Activated T-cell treated with anti-CD3 and anti-CD28 coated beads, Interleukin-2, amount 50 U/mL, for 48 hours (primary cell): ENCODE measurements around the gene RAB44.

Source experiments
- DNase-seq, 2 experiments: peaks; one replicate each; pipeline ENCODE4 v3.0.0-alpha.2; 2020

Gene RAB44

DNA sequence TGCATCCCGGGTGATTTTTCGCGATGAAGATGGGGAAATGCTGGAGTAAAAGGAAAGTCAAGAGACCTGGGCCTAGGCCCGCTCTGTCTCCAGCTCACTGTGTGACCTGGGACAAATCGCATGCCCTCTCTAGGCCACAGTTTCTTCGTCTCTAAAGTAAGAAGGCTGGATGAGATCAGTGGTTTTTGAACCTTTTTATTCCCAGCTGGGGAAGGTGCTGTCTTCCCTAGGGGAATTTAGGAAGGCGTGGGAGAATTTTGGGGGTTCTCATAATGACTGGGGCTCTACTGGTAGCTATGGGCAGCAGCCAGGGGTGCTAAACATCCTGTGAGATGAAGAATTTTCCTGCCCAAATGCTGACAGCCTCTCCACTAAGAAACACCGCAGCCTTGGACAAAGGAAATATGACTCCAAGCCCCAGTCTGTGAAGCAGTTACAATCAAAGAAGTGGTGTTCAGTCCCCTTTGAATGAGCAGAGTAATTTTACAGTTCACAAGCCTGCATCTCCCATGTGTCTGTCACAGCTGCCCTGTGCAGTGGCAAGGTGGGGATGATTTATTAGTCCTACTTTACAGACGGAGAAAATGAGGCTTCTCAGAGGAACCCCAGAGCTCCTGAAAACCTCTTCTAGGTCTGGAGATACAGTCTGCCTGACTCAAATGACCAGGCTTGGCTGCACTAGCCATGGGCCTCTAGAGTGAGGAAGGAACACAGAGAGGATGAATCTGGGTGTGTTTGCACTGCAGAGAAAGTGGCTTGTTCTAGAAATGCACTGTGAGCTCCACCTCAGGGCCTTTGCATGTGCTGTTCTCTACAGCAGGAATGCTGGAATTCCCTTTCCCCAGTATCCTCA lies 57.2 kb downstream of the RAB44 start:
- DNase-seq = no peak

DNA sequence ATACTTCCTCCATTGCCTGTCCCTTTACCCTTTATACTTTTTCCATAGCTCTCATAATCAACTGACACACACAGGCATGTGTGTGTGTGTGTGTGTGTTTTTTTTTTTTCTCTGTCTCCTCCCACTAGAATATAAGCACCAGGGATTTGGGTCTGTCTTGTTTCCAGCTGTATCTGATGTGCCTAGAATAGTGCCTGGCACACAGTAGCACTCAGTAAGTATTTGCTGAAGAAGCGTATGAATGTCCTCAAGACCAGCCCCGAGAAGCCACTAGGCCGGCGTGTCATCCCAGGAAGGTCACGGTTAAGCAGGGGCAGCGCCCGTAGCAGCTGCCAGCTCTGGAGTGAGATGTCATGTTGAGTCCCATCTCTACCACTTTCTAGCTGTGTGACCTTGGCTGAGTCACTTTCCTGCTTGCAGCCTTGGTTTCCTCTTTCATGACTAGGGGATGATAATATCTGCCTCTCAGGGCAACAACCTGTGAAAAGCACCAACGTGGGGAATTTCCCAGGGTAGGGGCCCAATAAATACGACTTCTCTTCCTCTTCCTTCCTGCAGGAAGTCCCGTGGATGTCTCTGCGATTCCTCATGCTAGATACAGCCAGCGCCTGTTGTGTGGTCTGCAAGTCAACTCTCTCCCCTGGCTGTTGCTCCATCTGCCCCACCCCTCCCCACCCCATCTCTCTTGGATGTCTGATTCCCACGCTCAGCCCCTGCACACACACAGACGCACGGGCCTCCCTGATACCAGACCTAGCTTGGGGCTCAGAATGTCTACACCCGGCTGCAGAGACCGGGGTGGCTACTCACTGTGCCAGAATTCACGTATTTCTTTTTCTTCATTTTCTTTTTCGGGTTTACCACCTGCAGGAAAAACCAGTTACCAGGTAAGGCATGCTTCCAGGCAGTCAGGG lies 58.1 kb downstream of the RAB44 start:
- peak; percentile 78 to 84 for DNase-seq

DNA sequence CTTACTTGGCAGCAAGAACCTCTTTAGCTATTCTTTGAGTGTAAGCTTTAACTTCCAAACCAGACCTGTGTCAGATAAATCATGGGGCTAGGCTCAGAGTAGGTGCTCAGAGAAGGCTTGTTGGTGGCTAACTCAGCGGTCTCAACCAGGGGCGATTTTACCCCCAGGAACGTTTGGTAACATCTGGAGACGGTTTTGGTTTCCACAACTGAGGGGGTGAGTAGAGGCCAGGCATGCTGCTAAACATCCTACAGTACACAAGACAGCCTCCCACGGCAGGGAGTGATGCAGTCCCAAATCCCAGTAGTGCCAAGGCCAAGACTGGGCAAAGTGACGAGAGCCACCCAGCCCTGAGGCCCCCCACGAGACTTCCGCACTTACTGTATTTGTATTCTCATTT lies 59.2 kb downstream of the RAB44 start:
- DNase-seq = no peak

DNA sequence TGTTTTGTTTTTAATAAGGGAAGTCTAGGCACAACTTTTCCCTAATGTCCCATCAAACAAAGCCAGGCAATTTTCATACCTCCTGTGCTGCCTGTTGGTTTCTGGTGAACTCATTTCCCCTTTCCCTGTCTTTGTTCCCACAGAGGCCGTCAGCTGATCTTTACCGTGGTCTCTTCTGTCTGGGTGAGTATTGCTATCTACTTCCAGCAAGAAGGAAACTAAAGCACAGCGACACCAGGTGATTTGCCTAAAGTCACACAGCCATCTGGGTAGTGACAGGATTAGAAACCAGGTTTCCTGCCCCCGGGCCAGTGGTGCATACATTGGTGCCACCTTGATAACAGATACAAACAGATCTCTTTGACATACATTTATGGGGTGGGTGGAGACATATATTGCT lies 59.6 kb downstream of the RAB44 start:
- peak in 1 of 2 experiments; percentile 37 for DNase-seq

DNA sequence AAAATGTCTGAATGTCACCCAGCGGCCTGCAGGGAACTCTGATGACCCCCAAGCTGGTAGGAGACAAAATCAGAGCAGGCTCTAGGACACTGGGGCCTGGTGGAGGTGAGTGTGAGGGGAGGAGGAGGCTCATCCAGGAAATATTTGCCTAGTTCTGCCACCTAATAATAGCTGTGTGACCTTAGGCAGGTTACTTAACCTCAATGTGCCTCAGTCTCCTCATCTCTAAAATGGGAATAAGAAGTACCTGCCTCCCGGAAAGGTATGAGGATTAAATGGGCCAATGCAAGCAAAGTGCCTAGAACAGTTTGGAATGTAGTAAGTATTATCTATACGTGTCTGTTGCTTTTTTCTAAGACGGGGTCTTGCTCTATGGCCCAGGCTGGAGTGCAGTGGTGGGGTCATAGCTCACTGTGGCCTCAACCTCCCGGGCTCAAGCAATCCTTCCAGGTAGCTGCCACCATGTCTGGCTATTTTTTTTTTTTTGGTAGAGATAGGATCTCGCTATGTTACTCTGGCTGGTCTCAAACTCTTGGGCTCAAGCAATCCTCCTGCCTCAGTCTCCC lies 60.4 kb downstream of the RAB44 start:
- no peak for DNase-seq

DNA sequence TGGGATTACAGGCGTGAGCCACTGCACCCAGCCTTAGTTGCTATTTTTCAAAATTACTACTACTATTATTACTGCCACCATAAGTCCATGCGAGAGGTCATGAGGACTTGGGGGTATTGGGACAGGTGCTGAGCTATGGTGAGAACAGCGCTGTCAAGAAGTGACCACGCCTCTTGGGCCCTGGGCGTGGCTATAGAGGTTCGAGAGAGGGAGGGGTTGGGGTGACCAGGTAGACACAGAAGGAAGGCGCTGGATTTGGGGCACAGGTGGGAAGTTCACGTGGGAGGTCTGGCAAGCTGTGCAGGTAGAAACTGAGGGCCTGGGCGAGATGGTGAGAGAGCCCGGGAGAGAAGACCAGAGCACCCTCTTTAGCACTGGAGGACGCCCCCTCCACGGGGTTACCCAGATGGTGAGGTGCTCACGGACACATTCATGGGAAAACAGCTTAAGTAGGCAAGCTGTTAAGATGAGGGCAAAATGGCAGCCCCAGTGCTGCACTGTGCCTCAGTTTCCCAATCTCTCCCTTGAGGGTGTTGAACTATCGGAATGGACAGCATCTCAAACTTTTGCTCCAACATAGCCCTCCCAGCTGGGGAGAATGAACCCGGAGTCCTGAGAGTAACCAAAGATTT lies 61.0 kb downstream of the RAB44 start:
- DNase-seq = peak in 1 of 2 experiments; percentile 27

DNA sequence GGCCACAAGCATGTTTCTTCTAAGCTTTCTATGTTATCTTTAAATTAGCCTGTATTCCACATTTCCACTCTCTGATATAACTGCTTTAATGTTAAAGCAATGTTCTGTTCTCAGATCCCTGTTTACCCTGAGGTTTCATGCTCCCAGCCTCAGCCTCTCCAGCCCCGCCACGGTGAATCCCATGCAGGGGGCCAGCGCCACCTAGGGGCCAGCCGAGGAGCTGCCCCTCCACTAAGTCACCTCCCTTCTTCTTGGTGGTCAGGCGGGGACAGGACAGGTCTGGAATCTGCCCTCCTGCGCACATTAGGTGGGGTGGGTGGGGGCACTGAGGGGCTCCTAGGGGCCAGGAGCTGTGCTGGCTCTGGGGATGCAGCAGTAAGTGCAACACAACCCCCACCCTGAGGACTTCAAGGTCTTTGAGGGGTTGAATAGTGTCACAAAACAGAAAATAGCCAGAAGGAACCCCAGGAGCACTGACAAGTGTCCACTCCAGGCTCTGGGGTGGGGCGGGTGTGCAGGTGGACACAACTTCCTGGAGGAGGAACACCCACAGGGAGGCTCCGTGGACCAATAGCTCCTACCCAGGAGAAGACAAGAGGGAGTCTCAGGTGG lies 61.6 kb downstream of the RAB44 start:
- peak; percentile 84 to 88 for DNase-seq

DNA sequence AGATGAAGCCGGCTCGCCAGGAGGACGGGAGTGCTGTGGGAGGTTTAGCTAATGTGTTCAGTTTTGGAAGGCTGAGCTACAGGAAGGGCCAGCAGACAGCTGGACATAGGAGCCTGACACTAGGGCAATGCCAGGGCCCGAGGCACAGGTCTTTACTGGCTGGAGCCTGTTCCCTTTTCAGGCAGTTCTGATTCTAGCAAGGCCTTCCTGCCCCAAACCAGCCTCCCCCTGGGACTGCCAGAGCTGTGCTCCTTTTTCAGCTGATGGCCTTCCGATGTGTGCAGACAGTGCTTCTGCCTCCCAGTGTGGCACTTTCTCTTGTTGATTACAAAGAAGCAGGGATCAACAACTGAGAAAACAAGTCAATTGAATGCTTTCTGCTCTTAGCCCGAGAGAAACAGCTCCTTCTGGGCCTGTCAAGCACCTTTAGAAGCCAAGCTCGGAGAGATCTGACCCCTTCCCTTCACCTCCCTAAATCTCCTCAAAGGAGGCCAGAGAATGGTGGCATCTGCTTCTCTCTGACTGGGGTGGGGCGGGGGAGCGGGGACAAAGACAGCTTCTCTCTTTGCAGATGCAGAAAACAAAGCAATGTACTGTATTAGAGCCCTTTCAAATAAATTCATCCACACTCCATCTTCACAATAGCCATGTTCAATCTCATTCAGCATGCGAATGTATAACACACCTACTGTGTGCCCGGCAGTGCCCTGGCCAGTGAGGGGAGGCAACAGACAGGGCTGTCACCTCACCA lies 63.2 kb downstream of the RAB44 start:
- DNase-seq = no peak

DNA sequence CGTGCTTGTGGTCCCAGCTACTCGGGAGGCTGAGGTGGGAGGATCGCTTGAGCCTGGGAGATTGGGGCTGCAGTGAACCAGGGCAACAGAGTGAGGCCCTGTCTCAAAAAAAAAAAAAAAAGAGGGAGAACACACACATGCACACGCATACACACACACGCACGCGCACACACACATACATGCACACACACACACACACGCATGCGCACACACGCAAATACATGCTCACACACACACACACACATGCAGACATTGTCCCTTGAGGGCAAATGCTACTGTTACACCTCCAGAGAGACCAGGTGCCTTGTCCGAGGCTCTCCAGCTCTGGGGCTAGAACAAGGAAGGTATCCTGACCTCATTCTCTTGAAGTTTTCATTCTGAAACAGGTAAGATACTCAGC lies 64.5 kb downstream of the RAB44 start:
- no peak for DNase-seq

DNA sequence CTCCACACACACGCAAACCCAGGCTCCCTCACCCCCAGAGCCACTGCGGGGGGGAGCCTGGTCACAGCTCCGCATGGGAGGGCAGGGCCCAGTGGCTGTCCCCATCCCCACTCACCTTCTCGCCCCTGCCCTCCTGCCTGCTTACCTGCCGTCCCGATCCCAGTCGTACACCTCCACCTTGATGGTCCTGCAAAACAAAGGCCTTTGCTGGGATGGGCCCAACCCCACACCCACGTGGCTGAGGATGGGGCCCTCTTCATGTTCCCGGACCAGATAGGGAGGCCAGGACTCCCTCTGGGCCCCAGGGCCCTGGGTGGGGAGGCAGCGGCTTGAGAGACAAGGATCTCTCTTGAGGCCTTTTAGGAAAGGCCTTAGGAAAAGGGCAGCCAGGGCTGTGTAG lies 67.6 kb downstream of the RAB44 start:
- DNase-seq = no peak

DNA sequence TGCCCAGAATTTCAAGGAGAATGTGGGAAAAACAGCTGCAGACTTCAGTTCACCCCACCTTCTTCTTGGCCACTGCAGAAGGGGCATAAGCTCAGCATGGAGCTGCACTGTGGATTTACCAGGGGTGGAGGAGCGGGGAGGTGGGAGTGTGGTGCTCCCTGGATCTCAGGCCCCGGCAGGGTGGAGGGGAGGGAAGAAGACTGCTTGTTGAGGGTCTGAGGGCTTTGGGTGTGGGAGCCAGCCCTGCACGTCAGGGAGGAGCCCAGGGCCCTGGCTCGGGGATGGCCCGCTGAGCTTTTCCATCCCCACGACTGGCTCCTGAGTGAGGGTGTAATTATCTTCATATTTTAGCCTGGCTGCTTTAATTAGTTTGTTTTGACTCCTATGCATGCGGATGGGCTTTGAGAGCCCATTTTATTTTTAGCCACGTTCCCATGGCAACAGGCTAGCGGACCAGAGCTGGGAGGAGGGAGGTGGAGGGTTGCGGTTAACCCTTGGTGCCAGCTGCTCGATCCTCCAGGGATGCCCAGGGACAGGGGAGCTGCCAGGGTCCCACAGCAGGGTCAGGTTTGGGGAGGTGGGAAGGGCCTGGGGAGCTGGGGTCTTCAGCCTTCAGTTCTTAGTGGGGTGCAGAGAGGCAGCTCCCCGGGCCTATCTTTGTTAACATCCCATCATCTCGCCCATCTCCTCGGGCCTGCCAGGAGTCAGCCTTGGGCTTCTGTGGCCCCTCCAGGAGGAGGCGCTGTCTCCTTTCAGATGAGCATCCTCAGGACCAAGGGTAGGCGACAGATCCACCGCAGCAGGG lies 68.2 kb downstream of the RAB44 start:
- peak; percentile 87 to 89 for DNase-seq

DNA sequence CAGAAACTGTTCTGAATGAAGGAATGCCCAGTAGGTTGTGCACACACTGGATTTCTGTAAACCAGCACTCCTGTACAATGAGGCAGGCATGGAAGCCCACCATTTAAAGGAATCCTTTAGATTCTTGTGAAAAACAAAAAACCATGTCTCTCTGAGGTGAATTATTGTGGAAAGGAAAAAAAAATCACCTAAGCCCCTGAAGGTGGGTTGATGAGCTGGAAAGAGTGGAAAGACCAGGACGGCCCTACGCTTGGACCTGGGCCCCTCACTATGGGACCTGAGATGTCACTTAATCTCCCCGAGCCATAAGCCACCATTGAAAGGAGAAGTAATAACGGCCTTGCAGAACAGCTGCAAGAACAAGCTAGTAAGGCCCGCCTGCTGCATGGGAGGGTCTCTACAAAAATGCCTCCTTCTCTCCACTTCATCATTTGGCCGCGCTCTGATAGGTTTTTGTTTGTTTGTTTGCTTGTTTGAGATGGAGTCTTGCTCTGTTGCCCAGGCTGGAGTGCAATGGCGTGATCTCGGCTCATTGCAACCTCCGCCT lies 68.8 kb downstream of the RAB44 start:
- DNase-seq = no peak

DNA sequence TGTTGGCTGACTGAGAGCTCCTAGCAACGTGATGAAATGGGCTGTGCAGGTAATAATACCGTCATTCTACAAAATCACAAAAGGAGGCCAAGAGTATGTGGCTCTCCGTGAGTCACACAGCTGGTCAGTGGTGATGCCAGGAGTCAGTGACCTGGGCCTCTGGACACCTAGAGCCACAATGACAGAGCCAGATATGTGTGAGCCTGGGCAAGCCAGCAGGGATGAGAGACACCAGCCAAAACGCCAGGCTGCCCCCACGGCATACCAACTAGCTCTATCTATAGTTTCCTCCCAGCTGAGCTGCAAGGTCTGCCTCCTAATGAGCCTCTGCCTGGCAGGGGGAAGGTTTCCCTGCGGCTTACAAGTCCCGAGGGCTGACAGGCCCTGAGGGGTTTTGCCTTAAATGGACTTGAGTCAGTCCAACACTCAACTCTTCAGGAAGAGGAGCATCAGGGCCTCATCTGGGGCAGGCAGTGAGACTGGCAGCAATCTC lies 71.6 kb downstream of the RAB44 start:
- peak; percentile 46 to 47 for DNase-seq

DNA sequence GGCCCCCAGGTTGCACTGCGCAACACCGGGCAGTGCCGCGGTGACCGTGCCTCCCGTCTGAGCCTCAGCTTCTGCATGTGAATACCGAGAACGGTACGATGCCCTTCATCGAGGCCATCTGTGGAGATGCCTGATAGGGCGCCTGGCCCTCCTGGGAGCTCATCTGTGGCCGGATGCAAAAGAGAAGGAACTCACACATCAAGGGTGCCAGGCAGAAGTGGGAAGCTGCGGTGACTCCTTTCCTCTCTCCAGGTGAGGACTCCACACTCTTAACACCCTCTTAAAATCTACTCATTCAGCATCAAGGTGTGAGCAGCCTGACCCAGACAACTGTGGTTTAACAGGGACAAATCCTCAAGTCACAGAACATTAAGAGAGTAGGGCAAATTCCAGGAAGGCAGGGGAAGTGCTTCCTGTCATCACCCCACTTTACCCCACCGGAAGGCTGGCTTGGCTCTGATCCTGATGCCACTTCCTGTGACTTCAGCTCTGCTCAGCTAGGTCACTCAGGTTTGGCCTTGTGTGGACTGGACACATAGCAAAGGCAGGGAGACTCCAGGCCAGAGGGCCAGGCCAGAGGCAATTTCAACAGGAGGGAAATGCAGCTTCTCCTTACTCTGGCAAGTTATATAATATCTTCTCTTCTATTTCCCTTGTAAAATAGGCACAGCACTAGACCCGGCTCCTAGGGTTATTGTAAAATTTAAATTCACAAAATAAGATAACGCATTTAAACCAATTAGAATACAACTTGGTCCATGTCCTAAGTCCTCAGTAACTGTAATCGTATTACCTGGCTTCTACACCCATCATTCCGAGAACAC lies 72.3 kb downstream of the RAB44 start:
- DNase-seq = peak; percentile 50 to 58

DNA sequence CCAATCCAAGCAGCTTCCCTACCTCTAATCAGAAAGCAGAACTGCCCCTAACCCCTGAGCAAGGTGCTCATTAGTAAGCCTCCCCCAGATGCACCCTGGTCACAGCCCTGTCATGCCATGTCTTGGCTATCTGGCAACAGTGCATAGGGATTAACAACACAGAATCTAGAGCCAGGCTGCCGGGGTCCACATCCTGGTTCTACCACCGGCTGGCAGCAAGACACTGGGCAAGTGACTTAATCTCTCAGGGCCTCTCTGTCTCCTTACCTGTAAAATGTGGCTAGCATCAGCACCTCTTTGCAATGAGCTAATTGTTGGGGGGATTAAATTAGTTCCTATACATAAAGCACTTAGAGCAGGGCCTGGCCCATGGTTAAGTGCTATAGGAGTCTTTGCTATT lies 73.5 kb downstream of the RAB44 start:
- no peak for DNase-seq

DNA sequence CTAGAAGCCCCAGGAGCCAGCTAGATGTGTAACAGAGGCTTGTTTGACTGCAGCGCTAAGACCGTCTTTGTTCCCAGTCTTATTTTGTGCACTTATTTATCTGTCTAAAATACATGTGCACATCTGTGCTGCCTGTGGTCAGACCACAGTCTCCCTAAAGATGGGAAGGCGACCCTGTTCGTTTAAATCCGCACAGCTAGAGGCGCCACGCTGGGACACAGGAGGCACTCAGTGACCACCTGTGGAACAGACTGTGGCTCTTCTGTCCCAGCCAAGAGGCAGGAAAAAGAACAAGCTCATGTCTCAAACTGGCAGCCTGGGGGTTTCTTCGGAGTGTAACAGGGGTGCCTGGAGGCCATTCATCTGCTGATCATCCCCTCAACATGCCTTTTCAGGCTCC lies 74.8 kb downstream of the RAB44 start:
- DNase-seq = no peak

DNA sequence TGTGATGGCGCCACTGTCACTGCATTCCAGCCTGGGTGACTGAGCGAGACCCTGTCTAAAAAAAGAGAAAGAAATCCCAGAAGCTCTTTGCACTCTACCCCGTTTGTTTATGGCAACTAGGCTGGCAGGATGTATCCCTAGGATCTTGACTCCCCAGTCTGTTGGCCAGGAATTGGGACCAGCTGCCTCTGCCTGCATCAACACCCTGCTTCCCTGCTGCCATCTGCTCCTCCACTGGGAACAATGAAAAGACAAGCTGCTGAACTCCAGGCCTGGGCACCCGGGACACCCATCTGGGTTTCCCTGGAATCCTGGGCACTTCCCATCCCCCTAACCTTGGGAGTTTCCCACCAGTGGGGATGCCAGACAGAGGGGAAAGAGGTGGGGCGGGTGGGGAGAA lies 76.7 kb downstream of the RAB44 start:
- DNase-seq = no peak

DNA sequence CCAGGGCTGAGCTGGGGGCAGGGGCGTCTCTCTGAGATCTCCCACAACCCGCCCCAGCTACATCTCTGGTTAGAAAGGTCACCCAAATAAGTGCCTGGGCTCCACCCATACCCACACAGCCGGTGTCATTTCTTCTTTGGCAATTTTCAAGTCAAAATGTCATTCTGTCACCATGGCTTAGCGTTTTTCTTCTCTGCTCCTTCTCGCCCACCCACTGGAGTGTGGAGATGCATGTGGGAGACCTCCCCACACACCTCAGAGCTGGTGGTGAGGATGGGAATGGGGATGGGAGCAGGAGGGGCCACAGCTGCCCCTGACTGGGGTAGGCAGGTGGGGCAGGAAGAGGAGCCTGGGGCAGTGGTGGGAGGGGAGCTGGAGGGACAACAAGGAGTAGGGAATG lies 78.5 kb downstream of the RAB44 start:
- DNase-seq = no peak

DNA sequence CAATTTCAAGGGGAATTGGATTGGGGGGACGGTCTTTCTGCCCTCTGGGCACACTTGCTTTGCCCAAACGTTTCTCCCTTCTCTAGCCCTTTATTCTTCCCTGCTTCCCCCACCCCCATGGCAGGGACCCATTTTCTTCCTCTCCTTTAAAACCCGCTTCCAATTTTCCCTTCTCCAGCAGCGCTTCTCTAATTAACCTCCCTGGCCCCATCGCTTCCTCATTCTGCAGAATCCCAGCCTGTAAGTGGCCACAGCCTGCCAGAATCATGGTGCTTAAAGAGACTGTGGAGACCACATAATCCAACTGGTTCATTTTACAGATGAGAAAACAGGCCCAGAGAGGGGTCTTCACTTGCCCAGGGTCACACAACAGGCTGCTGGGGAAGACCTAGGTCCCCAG lies 80.2 kb downstream of the RAB44 start:
- no peak for DNase-seq

DNA sequence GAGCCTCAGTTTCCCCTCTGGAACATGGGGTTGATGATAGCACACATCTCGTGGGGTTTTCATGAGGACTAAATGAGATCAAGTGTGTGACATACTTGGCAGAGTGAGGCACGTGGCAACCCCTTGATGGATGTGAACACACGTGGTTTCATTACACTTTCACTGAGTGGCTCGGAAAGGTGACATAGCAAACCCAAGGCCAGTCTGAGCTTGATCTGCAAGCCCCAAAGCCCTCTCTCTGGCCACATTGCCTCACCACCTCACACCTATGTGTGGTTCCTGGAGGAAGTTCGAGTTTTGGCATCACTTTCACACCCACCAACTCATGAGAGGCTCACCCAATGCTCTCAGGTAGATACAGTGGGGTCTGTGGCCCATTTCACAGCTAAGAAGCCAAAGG lies 81.6 kb downstream of the RAB44 start:
- no peak for DNase-seq
